NCI-H146 (cell line): ENCODE measurements around the gene FRMD4A.

ENCODE experiments used
- DNase-seq: peaks from one replicate; lab custom pipeline; 2025; lab: John Stamatoyannopoulos, UW

The FRMD4A gene

DNA sequence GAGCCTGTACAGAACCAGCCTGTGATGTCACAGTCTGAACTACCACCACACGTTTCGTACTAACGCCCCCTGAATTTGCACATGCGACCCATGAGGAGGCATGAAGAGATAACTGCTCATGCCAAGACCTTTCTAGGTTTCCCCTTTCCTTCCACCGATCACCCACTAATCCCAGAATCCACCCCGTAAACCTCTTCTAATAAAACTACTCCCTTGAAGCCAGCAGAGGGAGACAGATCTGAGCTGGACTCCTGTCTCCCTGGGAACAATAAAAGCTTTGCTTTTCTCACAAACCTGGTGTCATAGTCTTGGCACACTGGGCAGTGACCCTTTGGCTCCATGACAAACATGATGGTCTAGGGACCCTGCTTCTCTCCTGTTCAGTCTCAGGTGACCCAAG lies 144.5 kb downstream of the FRMD4A start:
- DNase-seq: peak; percentile 70

DNA sequence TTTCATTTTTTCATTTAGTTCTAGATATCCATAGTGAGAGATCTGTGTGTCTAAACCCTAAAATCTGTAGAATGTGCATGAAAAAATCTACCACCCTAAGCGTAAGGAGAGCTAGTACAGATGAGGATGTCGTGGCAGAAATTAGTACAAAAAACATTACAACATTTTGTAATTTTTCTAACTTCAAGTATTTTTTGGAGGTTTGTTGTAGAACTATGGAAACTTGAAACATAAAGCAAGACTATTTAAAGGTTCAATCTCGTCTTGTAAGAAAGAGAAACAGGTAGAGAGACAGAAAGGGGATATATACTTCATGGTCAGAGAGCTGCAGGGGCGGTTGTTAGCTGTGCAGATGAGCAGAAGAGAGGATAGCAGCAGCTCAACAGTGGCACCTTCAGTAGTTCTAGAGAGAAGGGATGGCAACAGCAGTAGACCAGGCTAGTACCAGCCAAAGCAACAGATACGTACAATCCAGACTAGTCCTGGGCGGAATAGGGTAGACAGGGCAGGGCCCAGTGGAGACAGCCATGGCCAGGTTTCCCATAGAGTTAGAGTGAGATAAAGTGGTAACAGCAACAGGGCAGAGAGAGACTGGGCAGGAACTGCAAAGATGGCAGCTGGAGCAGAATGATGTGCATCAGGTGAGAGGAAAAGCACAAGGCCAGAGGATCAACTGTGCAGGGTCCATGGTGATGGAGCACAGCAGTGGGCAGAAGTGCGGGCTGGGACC lies 145.2 kb downstream of the FRMD4A start:
- peak; percentile 97 for DNase-seq

DNA sequence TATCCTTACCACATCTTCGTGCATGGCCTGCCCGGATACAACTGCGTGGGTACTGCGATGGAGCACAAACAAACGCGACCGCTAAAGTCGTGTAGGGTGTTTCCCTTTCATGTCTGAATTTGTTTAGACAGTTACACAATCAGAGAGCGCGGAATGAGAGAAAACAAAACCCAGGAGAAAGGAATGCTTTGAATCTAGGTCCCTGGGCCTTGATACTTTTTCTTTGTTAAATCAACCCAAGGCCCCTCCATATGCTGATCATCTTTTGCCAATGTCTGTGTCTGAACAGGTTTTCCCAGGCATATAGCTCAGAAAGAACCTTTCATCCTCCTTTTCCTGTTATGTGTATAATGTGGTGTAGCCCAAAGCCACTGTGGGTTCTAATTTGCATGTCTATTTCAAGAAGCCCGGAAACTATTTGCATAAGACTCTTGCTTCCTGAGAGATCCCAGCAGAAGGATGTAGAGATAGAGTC lies 145.8 kb downstream of the FRMD4A start:
- DNase-seq: peak; percentile 87

DNA sequence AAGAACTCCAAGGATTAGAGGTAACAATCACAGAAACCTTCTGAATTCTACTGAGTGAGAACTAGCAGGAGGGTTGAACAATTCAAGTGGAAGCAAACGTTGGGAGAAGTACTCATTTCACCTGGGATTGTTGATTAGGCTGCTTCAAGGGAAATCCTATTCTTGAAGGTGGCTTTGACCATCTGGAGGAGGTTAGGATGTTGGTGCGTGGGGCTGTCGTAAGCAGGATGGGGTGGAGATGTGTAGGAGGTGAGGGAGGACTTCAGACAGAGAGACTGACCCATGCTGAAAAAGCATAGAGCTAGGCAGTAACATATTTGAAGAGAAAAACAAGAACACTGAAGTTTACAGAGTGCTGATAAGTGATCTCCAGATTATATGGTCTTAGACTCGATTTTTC lies 147.9 kb downstream of the FRMD4A start:
- DNase-seq: no peak

DNA sequence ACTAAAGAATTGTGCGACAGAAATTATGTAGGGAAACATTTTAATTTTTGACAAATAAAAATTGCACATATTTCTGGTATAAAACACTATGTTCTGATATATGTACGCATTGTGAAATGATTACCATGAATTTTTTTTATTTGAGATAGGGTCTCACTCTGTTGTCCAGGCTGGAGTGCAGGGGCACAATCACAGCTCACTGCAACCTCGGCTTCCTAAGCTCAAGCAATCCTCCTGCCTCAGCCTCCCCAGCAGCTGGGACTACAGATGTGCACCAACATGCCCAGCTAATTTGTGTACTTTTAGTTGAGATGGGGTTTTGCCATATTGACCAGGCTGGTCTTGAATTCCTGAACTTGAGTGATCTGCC lies 149.2 kb downstream of the FRMD4A start:
- DNase-seq: no peak

DNA sequence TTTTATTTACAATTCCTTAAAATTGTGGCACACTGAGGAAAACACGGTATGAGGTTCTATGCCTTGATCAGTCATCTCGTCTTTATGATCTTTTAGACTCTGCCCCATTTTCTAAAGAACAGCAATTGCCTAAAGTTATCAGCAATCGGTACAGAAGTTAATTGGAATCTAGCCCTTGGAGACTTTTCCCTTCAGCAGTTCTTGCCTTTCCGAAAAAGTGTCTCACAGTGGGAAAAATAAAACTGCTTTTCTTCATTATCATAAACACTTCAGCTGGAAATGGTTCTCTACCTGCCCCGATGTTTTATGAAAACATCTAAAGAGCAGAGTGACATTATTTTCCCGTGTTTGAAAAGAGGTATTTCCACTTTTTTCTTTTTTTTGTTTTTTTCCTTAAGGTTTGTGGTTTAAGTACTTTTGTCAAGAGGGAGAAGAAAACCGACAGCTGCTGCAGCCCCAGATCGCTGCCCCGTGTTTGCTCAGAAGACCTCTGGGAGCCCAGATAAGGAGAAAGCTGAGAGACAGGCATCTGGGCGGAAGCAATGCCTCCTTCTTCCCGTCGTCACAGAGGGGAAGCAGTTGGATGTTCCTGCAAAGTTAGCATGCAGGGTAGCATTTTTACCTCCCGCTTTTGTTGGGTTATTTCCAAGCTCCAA lies 149.7 kb downstream of the FRMD4A start:
- DNase-seq: no peak

DNA sequence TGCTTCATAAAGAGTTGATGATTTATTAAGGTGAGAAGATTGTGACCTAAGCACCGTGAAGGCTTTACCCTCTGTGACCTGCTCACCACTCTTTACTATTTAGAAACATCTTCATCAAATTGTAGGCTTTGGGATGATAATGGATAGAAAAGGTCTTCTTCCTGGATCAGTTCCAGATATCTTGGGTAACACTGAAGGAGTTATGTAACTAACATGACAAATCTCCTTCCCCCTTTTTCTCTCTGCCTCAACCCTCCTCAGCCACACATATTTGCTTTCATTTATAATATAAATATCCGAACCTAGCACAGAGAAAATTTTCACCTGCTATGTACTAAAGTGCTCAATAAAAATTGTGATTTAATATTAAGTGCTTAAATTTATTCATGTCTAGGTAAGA lies 151.5 kb downstream of the FRMD4A start:
- DNase-seq: no peak

DNA sequence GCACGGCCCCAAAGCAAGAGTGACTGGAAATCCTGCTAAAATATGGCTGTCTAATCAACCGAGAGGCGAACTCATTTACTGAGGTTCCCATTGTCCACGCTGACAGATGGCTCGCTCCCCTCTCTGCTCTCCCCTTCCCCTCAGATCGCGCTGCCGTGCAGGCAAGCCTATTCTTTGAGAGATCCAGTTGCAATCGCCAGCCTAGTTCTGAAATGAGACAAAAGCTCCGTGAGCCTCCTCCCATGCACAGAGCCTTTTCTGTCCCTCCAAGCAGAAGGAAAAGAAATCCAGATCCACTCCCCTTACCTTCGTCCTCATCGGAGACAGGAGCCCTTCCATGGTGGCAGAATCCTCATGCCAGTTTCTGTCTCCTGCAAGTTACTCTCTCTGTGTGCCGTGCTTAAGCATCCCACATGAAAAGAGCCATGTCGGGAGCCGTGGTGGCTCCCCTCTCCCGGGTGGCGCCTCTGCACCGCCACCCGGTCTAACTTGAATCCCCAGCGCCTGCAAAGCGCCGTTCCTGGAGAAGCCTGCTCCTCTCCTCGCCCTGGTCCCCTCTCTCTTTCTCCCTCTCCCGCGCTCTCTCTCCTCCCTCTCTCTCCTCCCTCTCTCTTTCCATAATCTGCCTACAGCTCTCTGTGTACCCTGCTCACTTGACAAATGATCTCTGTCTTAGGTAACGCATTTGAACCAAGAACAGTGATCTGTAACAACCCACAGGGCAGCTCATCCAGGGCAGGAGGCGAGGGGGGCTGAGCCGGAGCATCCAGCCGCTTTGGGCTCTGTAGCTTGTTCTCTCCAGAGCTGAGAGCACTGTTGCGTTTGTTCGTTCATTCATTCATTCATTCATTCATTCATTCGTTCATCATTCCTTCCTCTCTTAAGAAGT lies 156.8 kb downstream of the FRMD4A start:
- DNase-seq: peak; percentile 89

DNA sequence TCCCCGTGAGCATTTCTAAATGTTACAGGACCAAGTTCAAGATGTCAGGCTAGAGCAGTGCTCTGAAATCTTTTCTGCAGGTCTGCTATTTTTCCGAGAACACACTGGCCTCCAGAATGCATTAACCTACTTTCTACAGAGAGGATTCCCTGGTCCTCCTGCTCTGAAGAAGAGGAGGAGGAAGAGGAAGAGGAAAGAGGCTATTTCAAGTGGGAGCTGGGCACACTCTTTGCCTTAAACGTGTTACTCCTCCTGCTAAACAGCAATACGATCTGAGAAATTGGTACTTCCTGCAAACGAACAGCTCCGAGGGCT lies 157.4 kb downstream of the FRMD4A start:
- peak; percentile 59 for DNase-seq

DNA sequence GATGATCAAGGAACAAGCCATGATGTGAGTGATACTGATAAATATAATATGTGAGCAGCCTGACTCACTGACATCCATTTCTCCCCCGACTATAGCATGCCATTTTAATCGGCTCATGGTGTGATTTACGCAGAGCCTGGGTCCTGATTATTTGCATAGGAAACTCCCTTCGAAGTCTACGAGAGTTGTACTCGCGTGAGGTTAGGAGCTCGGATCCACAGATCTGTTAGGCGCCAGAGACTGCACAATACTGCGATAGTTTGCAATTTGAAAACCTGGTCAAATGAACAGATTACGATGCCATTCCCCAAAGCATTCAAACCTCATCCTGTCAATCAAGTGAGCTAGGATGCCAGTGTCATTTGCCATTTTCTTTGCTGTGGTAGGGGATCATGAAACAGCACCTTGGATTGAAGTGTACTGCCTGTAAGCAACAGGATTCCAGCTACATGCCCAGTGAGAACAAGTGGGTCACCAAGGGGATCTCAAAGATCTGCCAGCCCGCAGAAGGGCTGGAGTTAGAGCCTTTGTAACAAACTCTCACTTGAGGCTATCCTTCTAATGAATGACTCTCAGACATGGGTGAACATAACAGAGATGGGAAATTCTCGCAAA lies 158.3 kb downstream of the FRMD4A start:
- DNase-seq: peak; percentile 75

DNA sequence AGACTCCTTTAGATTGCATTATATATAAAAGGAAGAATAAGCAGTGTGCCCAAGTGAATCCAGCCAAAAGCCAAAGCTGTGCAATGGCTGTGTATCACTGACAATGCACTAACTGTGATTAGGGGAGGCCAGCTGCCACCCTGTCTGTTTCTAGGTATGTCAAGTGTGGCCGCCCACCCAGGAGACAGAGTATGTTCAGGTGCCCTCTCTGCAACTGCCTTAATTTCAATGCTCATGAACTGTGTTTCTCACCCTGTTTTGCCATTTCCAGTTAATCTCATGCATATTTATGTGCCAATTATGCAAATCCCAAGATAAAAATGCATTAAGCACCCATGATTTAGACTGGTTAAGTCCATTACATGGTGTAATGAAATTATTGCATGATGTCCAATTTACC lies 159.4 kb downstream of the FRMD4A start:
- DNase-seq: peak; percentile 13

DNA sequence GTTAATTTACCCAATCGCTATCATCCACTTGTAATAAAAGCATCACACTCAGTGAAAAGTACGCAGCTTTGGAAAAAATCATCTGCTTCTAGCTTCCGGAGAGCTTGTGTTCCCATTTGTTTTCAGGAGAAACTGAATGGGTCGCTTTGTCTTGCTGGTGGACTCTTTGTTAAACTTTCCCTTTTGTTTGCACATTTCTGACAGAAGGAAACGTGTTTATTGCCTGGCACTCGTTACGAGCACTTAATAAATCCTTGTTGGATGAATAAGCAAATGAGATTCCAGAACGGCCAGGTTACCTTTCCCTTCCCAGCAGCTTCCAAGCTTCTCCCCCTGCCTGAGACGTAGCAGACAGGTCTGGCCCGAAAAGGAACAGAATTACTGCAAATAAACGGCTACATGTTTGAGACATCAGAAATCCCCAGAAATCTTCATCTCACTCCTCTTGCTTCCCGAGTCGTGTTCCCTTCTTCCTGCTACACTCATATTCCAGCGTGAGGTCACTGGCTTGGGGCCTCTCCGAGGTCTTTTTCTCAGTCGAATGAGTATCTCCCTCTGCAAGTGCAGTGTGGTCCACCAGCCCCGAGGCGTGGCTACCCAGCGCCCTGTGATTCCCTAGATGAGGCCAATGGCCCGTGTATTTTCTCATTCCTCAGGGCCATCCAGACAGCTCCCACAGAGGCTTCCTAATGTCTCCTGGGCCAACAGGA lies 167.2 kb downstream of the FRMD4A start:
- DNase-seq: peak; percentile 75

DNA sequence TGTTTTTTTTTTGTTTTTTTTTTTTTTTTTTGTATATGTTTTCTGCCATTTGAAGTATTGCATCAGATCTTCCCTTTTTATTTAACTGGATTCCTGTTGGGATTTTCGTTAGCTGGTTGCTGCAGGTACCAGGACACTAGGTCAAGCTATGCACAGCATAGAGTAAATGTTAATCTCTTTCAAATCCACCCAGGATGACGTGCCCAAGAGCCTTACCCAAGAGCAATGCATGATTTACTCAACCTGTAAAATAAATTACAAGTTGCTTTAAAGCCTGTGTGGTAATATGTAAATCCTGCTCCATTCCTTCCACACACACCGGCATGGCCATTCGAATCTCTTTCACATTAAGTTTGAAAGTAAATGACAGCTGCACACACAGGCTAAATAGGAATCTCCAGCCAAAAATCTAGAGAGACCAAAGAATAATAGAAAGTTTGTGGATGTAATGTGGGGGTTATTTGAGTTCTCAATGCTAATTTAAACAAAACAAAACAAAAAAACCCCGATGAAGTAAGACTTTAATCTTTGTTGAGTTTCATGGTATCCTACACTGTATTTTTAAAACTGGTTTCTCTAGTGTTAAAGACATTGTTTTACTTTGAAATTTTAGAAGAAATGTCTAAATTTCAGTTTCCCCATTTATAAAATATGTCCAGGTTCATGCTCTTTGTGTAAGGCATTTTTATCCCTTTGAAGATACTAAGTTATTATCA lies 167.9 kb downstream of the FRMD4A start:
- no peak for DNase-seq

DNA sequence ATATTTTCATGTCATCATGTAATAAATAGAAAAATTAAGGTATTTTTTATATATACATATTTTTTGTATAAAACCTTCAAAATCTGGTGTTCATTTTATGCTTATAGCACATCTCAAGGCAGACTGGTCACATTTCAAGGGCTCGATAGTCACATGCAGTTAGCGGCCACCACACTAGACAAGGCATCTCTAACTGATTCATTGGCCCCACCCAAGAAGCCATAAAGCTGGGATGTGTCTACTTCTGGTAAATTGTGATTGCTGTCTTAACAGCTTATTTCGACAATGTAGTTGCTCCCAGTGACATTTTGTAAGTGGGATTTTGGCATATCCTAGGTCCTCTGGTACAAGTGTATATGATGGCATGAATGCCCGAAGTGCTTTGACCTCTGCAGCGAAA lies 168.7 kb downstream of the FRMD4A start:
- DNase-seq: no peak

DNA sequence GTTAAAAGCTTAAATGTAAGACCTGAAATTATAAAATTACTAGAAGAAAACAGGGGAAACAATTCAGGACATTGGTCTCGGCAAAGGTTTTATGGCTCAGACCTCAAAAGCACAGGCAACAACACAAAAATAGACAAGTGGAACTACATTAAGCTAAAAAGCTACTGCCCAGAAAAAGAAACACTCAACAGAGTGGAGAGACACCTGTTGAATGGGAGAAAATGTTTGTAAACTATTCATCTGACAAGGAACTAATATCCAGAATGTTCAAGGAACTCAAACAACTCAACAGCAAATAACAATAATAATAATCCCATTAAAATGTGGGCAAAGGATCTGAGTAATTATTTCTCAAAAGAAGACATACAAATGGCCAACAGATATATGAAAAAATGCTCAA lies 170.4 kb downstream of the FRMD4A start:
- DNase-seq: no peak

DNA sequence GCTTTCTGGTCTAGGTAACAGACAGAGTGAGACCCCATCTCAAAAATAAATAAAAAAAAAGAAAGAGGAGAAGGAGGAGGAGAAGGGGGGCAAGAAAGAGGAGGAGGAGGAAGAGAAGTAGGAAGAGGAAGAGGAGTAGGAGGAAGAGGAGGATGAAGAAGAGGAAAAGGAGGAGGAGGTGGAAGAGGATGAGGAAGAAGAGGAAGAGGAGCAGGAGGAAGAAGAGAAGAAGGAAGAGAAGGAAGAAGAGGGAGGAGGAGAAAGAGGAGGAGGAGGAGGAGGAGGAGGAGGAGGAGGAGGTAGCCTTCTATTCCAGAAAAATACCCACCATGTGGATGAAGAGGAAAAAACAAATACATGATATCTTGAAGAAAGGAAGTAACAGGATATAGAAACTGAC lies 172.1 kb downstream of the FRMD4A start:
- DNase-seq: no peak

DNA sequence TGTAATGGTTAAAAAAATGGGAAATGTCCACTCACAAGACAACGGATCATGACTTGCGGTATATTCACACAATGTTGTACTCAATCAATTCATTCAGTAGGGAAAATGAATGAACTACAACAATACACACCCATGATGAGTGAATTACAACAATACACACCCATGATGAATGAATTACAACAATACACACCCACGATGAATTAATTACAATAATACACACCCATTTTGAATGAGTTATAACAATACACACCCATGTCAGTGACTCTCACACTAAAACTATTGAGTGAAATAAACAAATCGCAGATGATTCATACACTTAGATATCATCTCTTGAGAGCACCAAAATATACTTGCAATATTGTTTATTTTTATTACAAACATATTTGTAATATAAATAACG lies 174.6 kb downstream of the FRMD4A start:
- no peak for DNase-seq

DNA sequence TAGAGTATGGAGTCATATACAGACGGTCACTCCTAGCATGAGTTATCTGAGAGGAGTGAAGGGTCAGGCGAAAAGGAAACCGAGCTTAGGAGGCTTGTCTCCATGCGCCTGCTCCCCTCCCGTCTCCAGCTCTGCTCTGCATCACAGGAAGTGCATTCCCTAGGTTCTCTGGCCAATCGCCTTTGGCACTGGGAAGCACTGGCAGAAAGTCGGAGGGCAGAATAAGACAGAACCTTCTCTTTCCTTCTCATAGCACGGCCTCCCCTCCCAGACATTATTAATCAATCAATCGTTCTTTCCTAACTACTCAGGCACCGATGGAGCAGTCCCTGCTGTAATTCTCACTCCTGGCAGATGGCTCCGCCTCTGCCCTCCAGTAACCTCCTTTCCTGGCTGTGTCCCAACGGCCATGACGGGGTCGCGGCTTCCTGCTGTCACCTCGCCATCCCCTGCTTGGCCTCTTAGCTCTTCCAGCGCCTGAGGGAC lies 177.1 kb downstream of the FRMD4A start:
- DNase-seq: peak; percentile 43

DNA sequence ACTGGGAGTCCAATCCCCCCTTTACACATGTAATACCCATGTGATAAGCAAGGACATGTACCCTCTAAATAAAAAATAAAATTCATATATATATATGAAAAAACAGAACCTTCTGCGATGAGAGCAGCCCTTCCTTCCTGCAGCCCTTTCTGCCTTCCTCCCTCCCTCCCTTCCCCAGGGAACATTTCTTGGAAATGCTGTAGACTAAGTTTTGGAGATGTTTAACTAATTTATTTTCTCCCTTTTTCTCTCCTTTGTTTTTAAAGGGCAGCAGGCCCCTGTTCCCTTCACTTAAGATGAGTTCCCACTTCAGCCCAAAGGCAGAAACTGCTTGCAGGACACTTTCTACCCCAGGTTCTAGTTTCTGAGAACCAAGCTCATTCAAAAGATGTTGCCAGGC lies 179.2 kb downstream of the FRMD4A start:
- DNase-seq: no peak

DNA sequence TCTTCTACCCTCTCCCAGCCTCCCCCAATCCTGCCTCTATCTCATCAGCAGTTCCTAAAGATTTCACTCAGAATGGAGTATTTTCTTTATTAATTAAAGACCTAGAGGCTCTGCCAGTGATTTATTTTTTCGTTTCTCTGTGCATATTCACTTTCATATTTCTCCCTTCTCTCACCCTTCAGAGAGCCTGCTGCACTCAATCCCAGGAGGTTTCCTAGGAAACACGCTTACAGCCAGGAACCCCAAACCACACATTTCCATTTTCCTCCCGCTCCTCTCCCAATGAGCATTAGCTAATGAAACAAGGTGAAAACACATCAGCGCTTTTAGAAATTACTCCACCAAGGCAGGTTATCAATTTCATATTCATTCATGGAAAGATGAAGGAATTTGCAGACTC lies 180.2 kb downstream of the FRMD4A start:
- no peak for DNase-seq

DNA sequence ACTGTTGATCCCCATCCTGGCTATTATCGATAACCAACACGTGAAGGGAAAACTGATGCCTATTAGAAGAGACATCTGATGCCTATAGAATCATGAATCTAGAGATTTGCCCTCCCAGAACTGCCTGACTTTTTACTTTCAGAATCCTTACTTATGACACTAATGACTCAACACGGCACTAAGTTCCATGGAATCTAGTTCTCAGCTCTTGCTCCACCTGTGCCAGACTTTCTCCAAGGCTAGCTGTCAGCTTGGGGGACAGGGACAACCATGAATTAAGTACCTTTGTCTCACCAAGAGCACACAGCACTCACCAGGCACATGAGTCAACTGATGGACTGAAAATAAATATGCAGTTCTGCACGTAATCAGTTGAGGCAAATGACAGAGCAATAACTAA lies 184.2 kb downstream of the FRMD4A start:
- no peak for DNase-seq
